HAP-1 (cell line): Measurements from ENCODE around the gene NR4A3.
"Not testable (repeated sequence)": the region's sequence is repeated elsewhere in the genome, so short reads cannot be mapped to it uniquely, and the experiment has no call there.

Experiments used
- DNase-seq, 2 experiments: peaks; one replicate each; pipeline ENCODE4 v3.0.0-alpha.2; 2016 to 2020; ENCODE audit warnings: low spot score in 2 of 2
- H3K27me3 ChIP-seq: fragments of 250-450 bp; sonication (Bioruptor Pico); 2 replicates; pipeline ENCODE4 v1.5.1; 2020; ENCODE audit warnings: low read depth, mild to moderate bottlenecking, moderate library complexity
- H3K36me3 ChIP-seq: fragments of 250-450 bp; sonication (Bioruptor Pico); replicated peaks from 2 replicates; pipeline ENCODE4 v1.5.1; 2020; ENCODE audit warnings: mild to moderate bottlenecking
- H3K4me1 ChIP-seq: fragments of 250-450 bp; sonication (Bioruptor Pico); 2 replicates; pipeline ENCODE4 v1.5.1; 2020; ENCODE audit warnings: mild to moderate bottlenecking
- H3K4me3 ChIP-seq: fragments of 250-450 bp; sonication (Bioruptor Pico); 2 replicates; pipeline ENCODE4 v1.5.1; 2020; ENCODE audit warnings: mild to moderate bottlenecking, moderate library complexity
- H3K9me3 ChIP-seq: fragments of 250-450 bp; sonication (Bioruptor Pico); 2 replicates; pipeline ENCODE4 v1.5.1; 2020; ENCODE audit warnings: mild to moderate bottlenecking, moderate library complexity
- in situ Hi-C: fragments of 300-500 bp; cut with MboI; formaldehyde crosslinking; loops from 3 replicates; pipeline ENCODE4 v1.14.3; 2020; ENCODE audit warnings: low sequenced_read_pairs, inconsistent platforms, mixed read lengths

NR4A3 gene

DNA sequence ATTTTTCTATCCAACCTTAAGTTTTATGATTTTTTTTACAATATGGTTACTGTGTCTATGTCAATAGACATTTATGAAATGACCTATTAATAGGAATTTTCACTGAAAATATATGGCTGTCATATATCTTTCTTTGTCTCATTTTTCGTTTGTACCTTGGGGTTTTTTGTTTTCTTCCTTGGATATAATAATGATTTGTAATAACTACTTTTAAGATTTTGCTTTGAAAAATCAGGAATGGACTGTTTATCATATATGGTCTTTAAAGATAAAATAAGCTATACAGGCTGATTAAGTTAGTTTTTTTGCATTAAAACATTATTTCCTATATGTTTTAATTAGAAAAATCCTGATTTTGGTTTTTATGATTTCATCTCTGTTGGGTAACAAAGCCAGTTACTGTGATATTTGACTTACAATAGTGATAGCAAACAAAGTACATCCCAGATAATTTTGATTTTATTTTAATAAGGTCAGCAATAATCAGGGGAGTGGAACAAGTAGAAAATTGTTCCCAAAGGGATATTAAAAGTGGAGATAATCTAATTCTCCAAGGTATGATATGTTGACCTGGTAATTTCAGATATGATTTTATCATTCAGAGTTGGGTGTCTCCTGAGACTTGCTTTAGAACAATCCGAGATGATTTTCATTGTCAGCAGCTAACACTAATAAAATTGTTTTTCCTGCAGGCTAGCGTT, 10.3 kb downstream of the NR4A3 start:
- DNase-seq, result no peak
- in situ Hi-C loops, result no loop called here
- H3K9me3 ChIP-seq, result no peaks in the 10 kb centered on the region
- H3K4me3 ChIP-seq, result no peak overlapping the region
- H3K4me1 ChIP-seq, result no peaks in the 10 kb centered on the region
- no peaks in the 10 kb centered on the region for H3K27me3 ChIP-seq
- H3K36me3 ChIP-seq, result no peaks in the 10 kb centered on the region

DNA sequence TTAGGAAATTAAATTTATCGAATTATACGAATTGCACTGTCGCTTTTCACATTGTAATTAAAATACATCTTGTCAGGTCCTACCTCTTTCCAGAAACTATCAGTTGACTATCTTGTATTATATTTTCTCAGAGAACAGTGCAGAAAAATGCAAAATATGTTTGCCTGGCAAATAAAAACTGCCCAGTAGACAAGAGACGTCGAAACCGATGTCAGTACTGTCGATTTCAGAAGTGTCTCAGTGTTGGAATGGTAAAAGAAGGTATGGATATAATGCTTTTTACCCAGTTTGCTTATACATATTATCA, 10.8 kb downstream of the NR4A3 start:
- Histone ChIP-seq H3K27me3 (no peaks in the 10 kb centered on the region), H3K4me3 (no peak overlapping the region), H3K36me3 (no peaks in the 10 kb centered on the region), H3K9me3 (no peaks in the 10 kb centered on the region), H3K4me1 (no peaks in the 10 kb centered on the region)
- no peak for DNase-seq
- in situ Hi-C loops, result no loop called here

- no peak for DNase-seq
- Histone ChIP-seq H3K4me1 (no peaks in the 10 kb centered on the region), H3K4me3 (no peak overlapping the region), H3K9me3 (no peaks in the 10 kb centered on the region), H3K36me3 (no peaks in the 10 kb centered on the region), H3K27me3 (no peaks in the 10 kb centered on the region)
- in situ Hi-C loops, result no loop called here
Observed at GRCh38 chr9:99833735-99834134, 12.1 kb downstream of the NR4A3 start.

GRCh38 chr9:99834474-99834873, 12.8 kb downstream of the NR4A3 start:
- DNase-seq, result no peak
- Histone ChIP-seq H3K4me1 (no peaks in the 10 kb centered on the region), H3K4me3 (no peak overlapping the region), H3K27me3 (no peaks in the 10 kb centered on the region), H3K36me3 (no peaks in the 10 kb centered on the region), H3K9me3 (no peaks in the 10 kb centered on the region)
- in situ Hi-C loops, result no loop called here

- no peak for DNase-seq
- H3K9me3 ChIP-seq, result no peaks in the 10 kb centered on the region
- no peaks in the 10 kb centered on the region for H3K4me1 ChIP-seq
- no peaks in the 10 kb centered on the region for H3K36me3 ChIP-seq
- in situ Hi-C loops, result no loop called here
- no peak overlapping the region for H3K4me3 ChIP-seq
- H3K27me3 ChIP-seq, result no peaks in the 10 kb centered on the region
Observed at GRCh38 chr9:99835142-99835541, 13.5 kb downstream of the NR4A3 start.

DNA sequence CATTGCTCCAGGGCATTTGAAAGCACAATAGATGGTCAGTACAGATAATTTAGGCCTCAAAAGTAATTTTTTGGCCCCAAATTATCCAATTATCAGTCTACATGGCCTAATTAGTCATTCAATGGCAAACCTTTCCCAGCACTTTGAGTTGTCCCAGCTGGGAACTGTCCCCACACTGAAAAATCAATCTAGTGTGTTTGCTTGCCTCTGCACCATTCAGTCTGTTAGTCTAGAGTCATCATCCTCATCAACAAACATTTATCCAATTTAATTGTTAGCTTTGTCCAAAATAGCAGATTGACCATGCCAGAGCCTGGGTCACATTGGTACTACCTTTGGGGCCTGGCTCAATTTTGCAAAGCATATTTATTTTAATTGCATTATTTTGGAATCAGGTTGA, 13.9 kb downstream of the NR4A3 start:
- no peaks in the 10 kb centered on the region for H3K4me1 ChIP-seq
- in situ Hi-C loops, result no loop called here
- no peaks in the 10 kb centered on the region for H3K9me3 ChIP-seq
- no peaks in the 10 kb centered on the region for H3K36me3 ChIP-seq
- no peaks in the 10 kb centered on the region for H3K27me3 ChIP-seq
- H3K4me3 ChIP-seq, result no peak overlapping the region
- DNase-seq, result no peak

DNA sequence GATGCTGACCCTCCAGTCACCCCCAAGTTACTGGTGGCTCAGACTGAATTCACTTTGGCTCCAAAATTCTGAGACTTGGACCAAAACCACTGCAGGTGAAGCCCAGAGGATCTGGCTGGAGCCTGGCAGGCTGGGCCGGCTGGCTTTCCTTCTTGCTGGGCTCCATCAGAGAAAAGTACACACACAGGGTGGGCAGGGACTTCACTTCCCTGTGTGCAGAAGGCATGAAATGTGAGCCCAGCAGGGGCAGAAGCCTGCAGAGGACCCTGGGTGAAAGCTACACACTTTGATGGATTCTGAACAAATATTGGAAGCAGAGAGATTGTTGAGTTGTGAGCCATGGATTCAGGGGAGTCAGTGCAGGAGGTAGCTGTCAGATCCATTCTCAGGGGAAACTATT, 18.4 kb downstream of the NR4A3 start:
- DNase-seq, result no peak
- no peak overlapping the region for H3K4me3 ChIP-seq
- H3K9me3 ChIP-seq, result no peaks in the 10 kb centered on the region
- H3K36me3 ChIP-seq, result no peaks in the 10 kb centered on the region
- no peaks in the 10 kb centered on the region for H3K27me3 ChIP-seq
- in situ Hi-C loops, result no loop called here
- H3K4me1 ChIP-seq, result no peaks in the 10 kb centered on the region

DNA sequence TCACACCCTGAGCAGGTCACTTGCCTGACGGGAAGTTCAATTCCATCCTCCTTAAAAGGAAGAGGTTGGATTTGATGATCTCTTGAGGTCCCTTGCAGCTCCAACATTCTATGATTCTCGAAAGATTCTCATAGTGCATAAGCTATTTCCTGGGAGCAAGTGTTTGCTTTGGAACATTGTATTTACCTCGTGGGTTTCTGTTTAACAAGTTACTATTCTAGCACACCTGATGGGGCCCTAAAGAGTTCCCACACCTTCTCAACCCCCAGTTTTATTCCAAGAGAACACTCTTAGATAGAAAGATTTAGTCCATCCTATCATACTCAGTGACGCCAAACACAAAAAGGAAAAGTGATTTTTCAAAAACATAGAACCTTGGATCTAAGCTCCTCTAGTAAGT, 23.4 kb downstream of the NR4A3 start:
- Histone ChIP-seq H3K36me3 (no peaks in the 10 kb centered on the region; the same call in 1 of the 2 replicates), H3K4me1 (no peaks in the 10 kb centered on the region), H3K9me3 (no peaks in the 10 kb centered on the region), H3K27me3 (no peaks in the 10 kb centered on the region), H3K4me3 (no peak overlapping the region)
- in situ Hi-C loops, result no loop called here
- DNase-seq, result no peak

DNA sequence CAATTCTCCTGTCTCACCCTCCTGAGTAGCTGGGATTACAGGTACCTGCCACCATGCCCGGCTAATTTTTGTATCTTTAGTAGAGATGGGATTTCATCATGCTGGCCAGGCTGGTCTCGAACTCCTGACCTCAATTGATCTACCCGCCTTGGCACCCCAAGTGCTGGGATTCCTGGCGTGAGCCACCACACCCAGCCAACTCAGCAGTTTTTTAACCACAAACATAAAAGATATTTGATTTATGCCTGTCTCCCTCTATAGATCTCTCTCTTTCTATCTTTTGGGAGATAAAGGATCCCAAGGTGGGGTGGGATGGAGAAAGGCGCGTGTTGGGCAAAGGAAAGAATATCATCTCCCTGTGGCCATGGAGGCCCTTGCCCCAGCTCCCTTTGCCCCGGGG, 26.8 kb downstream of the NR4A3 start:
- in situ Hi-C loops, result no loop called here
- H3K27me3 ChIP-seq, result no peaks in the 10 kb centered on the region
- H3K4me3 ChIP-seq, result no peak overlapping the region
- H3K4me1 ChIP-seq, result no peaks in the 10 kb centered on the region
- no peak for DNase-seq
- no peaks in the 10 kb centered on the region; the same call in 1 of the 2 replicates for H3K36me3 ChIP-seq
- no peaks in the 10 kb centered on the region for H3K9me3 ChIP-seq

DNA sequence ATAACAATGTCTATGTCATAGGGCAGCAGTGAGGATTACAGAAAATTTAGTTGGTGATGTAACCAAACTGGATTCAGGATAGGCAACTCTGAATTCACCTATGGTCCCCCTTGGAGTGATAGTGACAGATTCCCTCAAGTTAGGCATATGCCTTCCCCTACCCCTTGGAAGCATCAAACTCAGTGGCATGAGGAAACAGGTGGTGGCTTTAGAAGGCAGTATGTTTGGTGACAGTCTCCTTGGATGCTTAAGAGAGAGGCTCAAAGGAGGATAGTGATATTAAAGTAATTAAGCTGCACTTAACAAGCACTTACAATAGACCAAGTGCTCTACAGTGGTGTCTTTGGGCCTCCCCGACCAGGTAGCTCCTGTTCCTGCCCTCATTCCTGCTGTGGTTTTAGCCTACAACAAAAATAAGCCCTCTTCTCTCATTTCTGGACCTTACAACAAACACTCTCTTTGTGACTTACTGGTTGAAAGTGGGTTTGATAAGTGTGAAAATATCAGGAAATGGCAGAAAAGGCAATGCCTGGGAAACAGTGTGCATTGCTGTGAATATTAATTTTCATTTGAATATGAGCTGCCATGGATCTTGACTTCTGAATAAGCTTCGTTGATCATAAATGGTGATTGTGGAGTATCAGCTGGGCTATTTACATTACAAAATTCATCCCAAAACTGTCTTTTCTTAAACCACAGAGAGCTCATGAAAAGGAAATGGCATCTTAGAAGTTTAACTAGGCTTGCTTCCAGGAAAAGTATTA, 29.2 kb downstream of the NR4A3 start:
- H3K27me3 ChIP-seq, result no peaks in the 10 kb centered on the region
- in situ Hi-C loops, result no loop called here
- DNase-seq, result no peak
- H3K4me1 ChIP-seq, result no peaks in the 10 kb centered on the region
- H3K4me3 ChIP-seq, result no peak overlapping the region
- no peaks in the 10 kb centered on the region; the same call in 1 of the 2 replicates for H3K36me3 ChIP-seq
- no peaks in the 10 kb centered on the region for H3K9me3 ChIP-seq

- in situ Hi-C loops, result no loop called here
- H3K27me3 ChIP-seq, result no peaks in the 10 kb centered on the region
- no peak overlapping the region for H3K4me3 ChIP-seq
- H3K9me3 ChIP-seq, result no peaks in the 10 kb centered on the region
- no peaks in the 10 kb centered on the region; the same call in 1 of the 2 replicates for H3K36me3 ChIP-seq
- no peak for DNase-seq
- H3K4me1 ChIP-seq, result no peaks in the 10 kb centered on the region
Observed at GRCh38 chr9:99851500-99851822, 29.8 kb downstream of the NR4A3 start.

- no peaks in the 10 kb centered on the region for H3K9me3 ChIP-seq
- H3K27me3 ChIP-seq, result peaks cover 3% of the 10 kb centered on the region
- in situ Hi-C loops, result no loop called here
- no peak overlapping the region for H3K4me3 ChIP-seq
- no peak for DNase-seq
- H3K36me3 ChIP-seq, result no peaks in the 10 kb centered on the region; the same call in 1 of the 2 replicates
- no peaks in the 10 kb centered on the region for H3K4me1 ChIP-seq
Observed at GRCh38 chr9:99852617-99853016, 30.9 kb downstream of the NR4A3 start.

- in situ Hi-C loops, result no loop called here
- peaks cover 16% of the 10 kb centered on the region for H3K27me3 ChIP-seq
- no peaks in the 10 kb centered on the region for H3K9me3 ChIP-seq
- DNase-seq, result no peak
- H3K36me3 ChIP-seq, result no peaks in the 10 kb centered on the region
- no peak overlapping the region for H3K4me3 ChIP-seq
- peaks cover 10% of the 10 kb centered on the region for H3K4me1 ChIP-seq
Observed at GRCh38 chr9:99855467-99856176, 33.9 kb downstream of the NR4A3 start.

DNA sequence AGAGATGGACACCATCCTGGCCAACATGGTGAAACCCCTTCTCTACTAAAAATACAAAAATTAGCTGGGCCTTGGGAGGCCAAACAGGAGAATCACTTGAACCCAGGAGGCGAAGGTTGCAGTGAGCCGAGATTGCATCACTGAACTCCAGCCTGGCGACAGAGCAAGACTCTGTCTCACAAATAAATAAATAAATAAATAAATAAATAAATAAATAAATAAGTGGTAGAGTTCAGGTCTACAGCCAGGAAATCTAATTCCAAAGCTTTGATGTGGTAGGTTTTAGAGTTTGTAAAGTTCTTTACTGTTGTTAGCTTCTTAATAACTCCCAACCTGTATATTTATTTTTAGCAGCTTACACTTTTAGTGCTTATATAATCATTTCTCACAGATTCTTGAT, 35.9 kb downstream of the NR4A3 start:
- DNase-seq, in situ Hi-C loops, H3K4me3 ChIP-seq, H3K9me3 ChIP-seq, H3K36me3 ChIP-seq: not testable (repeated sequence)
- H3K27me3 ChIP-seq, result peaks cover 16% of the 10 kb centered on the region
- H3K4me1 ChIP-seq, result peaks cover 13% of the 10 kb centered on the region
